ENCODE results near the gene AURKB. TPM values are rescaled to one million over a fixed set of nuclear protein-coding genes. Genes with fewer than 3 reads are reported as not detected.
"Not testable (repeated sequence)": the region's sequence is repeated elsewhere in the genome, so short reads cannot be mapped to it uniquely, and the experiment has no call there.

Gene AURKB
- total RNA-seq = 1.9 TPM

- peak; percentile 96 for DNase-seq (ENCODE audit: low spot score)
These were observed at the start of gene AURKB for GRCh38 chr17:8209907-8210760. TSS of gene AURKB (minus strand) at chr17:8210575. CDS start at chr17:8210224, 351 bp downstream.

GRCh38 chr17:8257801-8258200, 47.4 kb upstream of the AURKB start:
- no peak for DNase-seq (ENCODE audit: low spot score)

GRCh38 chr17:8256691-8257090, 46.3 kb upstream of the AURKB start:
- DNase-seq (ENCODE audit: low spot score) = no peak

- no peak for DNase-seq (ENCODE audit: low spot score)
These were observed 45.9 kb upstream of the AURKB start for GRCh38 chr17:8256291-8256690.

GRCh38 chr17:8255499-8255898, 45.1 kb upstream of the AURKB start:
- no peak for DNase-seq (ENCODE audit: low spot score)

- no peak for DNase-seq (ENCODE audit: low spot score)
These were observed 44.5 kb upstream of the AURKB start for GRCh38 chr17:8254881-8255280.

- no peak for DNase-seq (ENCODE audit: low spot score)
These were observed 43.4 kb upstream of the AURKB start for GRCh38 chr17:8253801-8254200.

GRCh38 chr17:8251411-8251810, 41.0 kb upstream of the AURKB start:
- DNase-seq (ENCODE audit: low spot score) = not testable (repeated sequence)

- no peak for DNase-seq (ENCODE audit: low spot score)
These were observed 39.5 kb upstream of the AURKB start for GRCh38 chr17:8249621-8250500.

GRCh38 chr17:8248751-8249607, 38.6 kb upstream of the AURKB start, which contains the start of gene PFAS:
TSS of gene PFAS (plus strand) at chr17:8249289. CDS start at chr17:8253938, 4,649 bp downstream.
- DNase-seq (ENCODE audit: low spot score) = peak; percentile 96

GRCh38 chr17:8244768-8245167, 34.4 kb upstream of the AURKB start:
- DNase-seq (ENCODE audit: low spot score) = no peak

- DNase-seq (ENCODE audit: low spot score) = no peak
These were observed 33.5 kb upstream of the AURKB start for GRCh38 chr17:8243827-8244226.

GRCh38 chr17:8237886-8238285, 27.5 kb upstream of the AURKB start:
- no peak for DNase-seq (ENCODE audit: low spot score)

- no peak for DNase-seq (ENCODE audit: low spot score)
These were observed 26.8 kb upstream of the AURKB start for GRCh38 chr17:8237175-8237574.

GRCh38 chr17:8235676-8236075, 25.3 kb upstream of the AURKB start:
- DNase-seq (ENCODE audit: low spot score) = no peak

GRCh38 chr17:8234361-8235270, 24.2 kb upstream of the AURKB start:
- no peak for DNase-seq (ENCODE audit: low spot score)

GRCh38 chr17:8231701-8232100, 21.3 kb upstream of the AURKB start:
- no peak for DNase-seq (ENCODE audit: low spot score)

- no peak for DNase-seq (ENCODE audit: low spot score)
These were observed 16.8 kb upstream of the AURKB start for GRCh38 chr17:8227238-8227581.

- DNase-seq (ENCODE audit: low spot score) = peak; percentile 84
These were observed 16.3 kb upstream of the AURKB start for GRCh38 chr17:8226536-8227237.
